ENCODE data around the gene SP3. TPM values are rescaled to one million over a fixed set of nuclear protein-coding genes. Genes with fewer than 3 reads are reported as not detected.

The SP3 gene
- total RNA-seq, 3 donors from 2014 or later = 78.1 to 104 (median 88.9) TPM

- intact Hi-C loops (cut with DNase I, micrococcal nuclease) = loop anchor here in 1 of 2 donors (10.0 kb wide), 1 partner anchor 158 kb away; no protein-coding TSS in a partner anchor
- Histone ChIP-seq H3K9me3 (peaks cover 18% of the 10 kb centered on the region), H3K4me1 (ENCODE audit: low read depth) (no peaks in the 10 kb centered on the region), H3K4me3 (no peak overlapping the region), H3K36me3 (ENCODE audit: low read depth) (no peaks in the 10 kb centered on the region)
- ATAC-seq (no peak), DNase-seq (no peak)
- TF ChIP-seq, protein P1, sequence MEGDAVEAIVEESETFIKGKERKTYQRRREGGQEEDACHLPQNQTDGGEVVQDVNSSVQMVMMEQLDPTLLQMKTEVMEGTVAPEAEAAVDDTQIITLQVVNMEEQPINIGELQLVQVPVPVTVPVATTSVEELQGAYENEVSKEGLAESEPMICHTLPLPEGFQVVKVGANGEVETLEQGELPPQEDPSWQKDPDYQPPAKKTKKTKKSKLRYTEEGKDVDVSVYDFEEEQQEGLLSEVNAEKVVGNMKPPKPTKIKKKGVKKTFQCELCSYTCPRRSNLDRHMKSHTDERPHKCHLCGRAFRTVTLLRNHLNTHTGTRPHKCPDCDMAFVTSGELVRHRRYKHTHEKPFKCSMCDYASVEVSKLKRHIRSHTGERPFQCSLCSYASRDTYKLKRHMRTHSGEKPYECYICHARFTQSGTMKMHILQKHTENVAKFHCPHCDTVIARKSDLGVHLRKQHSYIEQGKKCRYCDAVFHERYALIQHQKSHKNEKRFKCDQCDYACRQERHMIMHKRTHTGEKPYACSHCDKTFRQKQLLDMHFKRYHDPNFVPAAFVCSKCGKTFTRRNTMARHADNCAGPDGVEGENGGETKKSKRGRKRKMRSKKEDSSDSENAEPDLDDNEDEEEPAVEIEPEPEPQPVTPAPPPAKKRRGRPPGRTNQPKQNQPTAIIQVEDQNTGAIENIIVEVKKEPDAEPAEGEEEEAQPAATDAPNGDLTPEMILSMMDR (IDR thresholded peaks at IDR 0.05) = no peak
Observed at GRCh38 chr2:173886613-173887012, 78.6 kb downstream of the SP3 start.

DNA sequence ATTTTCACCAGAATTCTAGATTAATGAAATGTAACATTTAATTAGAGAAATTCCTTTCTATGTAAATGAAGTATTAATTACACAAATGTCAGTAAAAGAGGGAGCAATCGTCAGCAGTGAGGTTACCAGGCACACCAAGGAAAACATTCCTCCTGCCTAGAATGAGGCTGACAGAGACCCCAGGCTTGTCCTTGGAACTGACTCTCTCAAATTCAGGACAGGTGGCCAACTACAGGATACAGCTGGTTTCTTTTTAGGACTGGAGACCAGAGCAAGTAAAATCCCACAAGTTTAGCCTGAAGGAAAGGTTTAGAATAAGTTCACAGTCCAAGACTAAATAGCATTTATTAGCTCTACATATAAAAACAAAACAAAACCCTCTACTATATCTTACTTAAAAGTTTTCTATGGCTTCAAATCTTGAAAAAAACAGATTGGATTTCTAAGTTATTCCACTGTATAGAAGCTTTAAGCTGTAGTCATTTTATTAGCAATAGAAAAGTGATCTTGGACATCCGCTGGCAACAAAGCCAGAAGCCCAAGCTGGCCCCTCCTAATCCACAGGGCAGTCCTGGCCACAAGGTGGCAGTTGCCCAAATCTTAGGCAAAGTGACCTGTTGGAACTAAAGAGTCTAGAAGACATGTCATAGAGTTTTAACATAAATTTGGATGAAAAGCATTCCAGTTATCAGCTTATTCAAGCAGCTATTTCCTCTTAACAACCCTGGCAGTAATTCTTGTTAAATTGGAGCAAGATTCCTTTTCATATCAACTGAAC lies 81.0 kb downstream of the SP3 start:
- intact Hi-C loops (cut with DNase I, micrococcal nuclease) = loop anchor here in 1 of 2 donors (10.0 kb wide), 1 partner anchor 161 kb away; no protein-coding TSS in a partner anchor
- ATAC-seq (peak; percentile 60), DNase-seq (peak in 2 of 3 donors; percentile 73 to 75)
- Histone ChIP-seq H3K4me1 (ENCODE audit: low read depth) (no peaks in the 10 kb centered on the region), H3K4me3 (no peak overlapping the region), H3K9me3 (peaks cover 6% of the 10 kb centered on the region), H3K36me3 (ENCODE audit: low read depth) (no peaks in the 10 kb centered on the region)
- TF ChIP-seq, protein P1 (IDR thresholded peaks at IDR 0.05) = peak; percentile 30

- no peaks in the 10 kb centered on the region for H3K36me3 ChIP-seq (ENCODE audit: low read depth)
- H3K4me1 ChIP-seq (ENCODE audit: low read depth) = no peaks in the 10 kb centered on the region
- ATAC-seq (no peak), DNase-seq (no peak)
- no peaks in the 10 kb centered on the region for H3K9me3 ChIP-seq
- TF ChIP-seq, protein P1 (IDR thresholded peaks at IDR 0.05) = no peak
- no peak overlapping the region for H3K4me3 ChIP-seq
- intact Hi-C loops (cut with DNase I, micrococcal nuclease) = loop anchor here in 1 of 2 donors (10.0 kb wide), 1 partner anchor 163 kb away; no protein-coding TSS in a partner anchor
Observed at GRCh38 chr2:173881886-173882285, 83.3 kb downstream of the SP3 start.

GRCh38 chr2:173881461-173881860 lies 83.7 kb downstream of the SP3 start:
- DNase-seq (peak in 1 of 3 donors; percentile 18), ATAC-seq (peak; percentile 25)
- intact Hi-C loops (cut with DNase I, micrococcal nuclease) = loop anchor here in 1 of 2 donors (10.0 kb wide), 1 partner anchor 163 kb away; no protein-coding TSS in a partner anchor
- no peaks in the 10 kb centered on the region for H3K4me1 ChIP-seq (ENCODE audit: low read depth)
- no peak overlapping the region for H3K4me3 ChIP-seq
- TF ChIP-seq, protein P1 (IDR thresholded peaks at IDR 0.05) = no peak
- no peaks in the 10 kb centered on the region for H3K9me3 ChIP-seq
- no peaks in the 10 kb centered on the region for H3K36me3 ChIP-seq (ENCODE audit: low read depth)

- no peak for ATAC-seq
- H3K4me1 ChIP-seq (ENCODE audit: low read depth) = no peaks in the 10 kb centered on the region
- no peaks in the 10 kb centered on the region for H3K9me3 ChIP-seq
- no peaks in the 10 kb centered on the region for H3K36me3 ChIP-seq (ENCODE audit: low read depth)
- intact Hi-C loops (cut with DNase I, micrococcal nuclease) = loop anchor here in 1 of 2 donors (10.0 kb wide), 1 partner anchor 164 kb away; no protein-coding TSS in a partner anchor
- TF ChIP-seq, protein P1 (IDR thresholded peaks at IDR 0.05) = no peak
- DNase-seq = no peak
- H3K4me3 ChIP-seq = no peak overlapping the region
Observed at GRCh38 chr2:173880561-173880960, 84.6 kb downstream of the SP3 start.
